Ovary (tissue), 10 donors: ENCODE results near the gene DCPS. TPM values are rescaled to one million over a fixed set of nuclear protein-coding genes. Genes with fewer than 3 reads are reported as not detected.
"Not testable (repeated sequence)": the region's sequence is repeated elsewhere in the genome, so short reads cannot be mapped to it uniquely, and the experiment has no call there.

Experiments used
- DNase-seq, 5 donors: peaks; one replicate each; pipeline ENCODE4 v3.0.0-alpha.2; 2019 to 2020
- H3K27ac ChIP-seq, 2 donors: fragments of 200-600 bp; one replicate each; pipeline versions ENCODE4 v1.5.1 to v1.8.0; 2019 to 2022
- H3K27me3 ChIP-seq: fragments of 200-600 bp; one replicate; pipeline ENCODE4 v1.8.0; 2022
- H3K36me3 ChIP-seq: fragments of 200-600 bp; sonication (generic); one replicate; pipeline ENCODE4 v1.5.1; 2019
- H3K4me1 ChIP-seq: one replicate; pipeline ENCODE4 v1.8.1; 2013; ENCODE audit warnings: mild to moderate bottlenecking, moderate library complexity; ENCODE audit not compliant: insufficient read depth
- H3K4me3 ChIP-seq: fragments of 200-600 bp; sonication (generic); one replicate; pipeline ENCODE4 v1.5.1; 2017
- H3K9me3 ChIP-seq, 2 donors: fragments of 200-600 bp in 1 of 2; sonication (generic) in 1 of 2; one replicate each; pipeline versions ENCODE4 v1.5.1 to v1.8.1; 2013 to 2019; ENCODE audit warnings: mild to moderate bottlenecking in 1 of 2, moderate library complexity in 1 of 2
- CTCF ChIP-seq, 3 donors: fragments of 450-650 bp in 2 of 3; fragments of 200-600 bp in 1 of 3; IDR thresholded peaks; one replicate each; pipeline versions ENCODE4 v1.5.1 to v1.8.0; 2016 to 2022; ENCODE audit warnings: antibody characterized with exemption in 3 of 3, mild to moderate bottlenecking in 1 of 3
- EP300 ChIP-seq: sonication (generic); formaldehyde crosslinking; IDR thresholded peaks from one replicate; pipeline ENCODE4 v1.6.1; 2017; ENCODE audit warnings: antibody characterized with exemption
- POLR2A ChIP-seq: fragments of 450-650 bp; IDR thresholded peaks from one replicate; pipeline ENCODE4 v1.6.1; 2017; ENCODE audit warnings: antibody characterized with exemption, mild to moderate bottlenecking, moderate library complexity
- WGBS, 3 donors: extraction: QIAGEN DNeasy Blood & Tissue Kit in 1 of 3; methylation state at CpG; one replicate each; pipeline versions ENCODE4 v1.1.5 to v1.1.7; 2013 to 2017; 5-methylcytosine and 5-hydroxymethylcytosine counted together
- intact Hi-C, 4 donors: fragments of 100-400 bp; cut with DNase I; formaldehyde crosslinking; loops; one replicate each; pipeline versions ENCODE4 v1.11.0 to v1.15.1; 2022 to 2023
- long read RNA-seq, 3 donors: library from polyadenylated mRNA in 2 of 3; unstranded in 2 of 3; transcript quantifications; one replicate each; pipeline ENCODE4 v2.0.0 and lab custom pipeline, GENCODE V29; 2021 to 2026
- polyA plus RNA-seq, 2 donors: library from polyadenylated mRNA; stranded (reverse); fragments of 200-250 nt in 1 of 2; fragments of 350-450 nt in 1 of 2; fragmentation: Illumina TruSeq in 1 of 2; extraction: RNeasy Lipid Tissue Mini Kit (QIAGEN cat#74804) in 1 of 2; gene quantifications; one replicate each; pipeline ENCODE4 v1.2.3, GENCODE V29; 2013 to 2014
- total RNA-seq, 7 donors: library from RNA; depleted of rRNA in 2 of 7; stranded (reverse); fragments of >200 nt in 2 of 7; fragmentation: NEBNext Ultra II Directional in 3 of 7; extraction: Animal tissue kit (Norgen Biotek cat#: 25700) in 3 of 7; gene quantifications; one replicate each; pipeline versions ENCODE4 v1.1.0 to v1.2.4, GENCODE V29; 2016 to 2023
- donor health status: DM: no; HTN: no; CAD: no; lungs with moderate emphysema.
- donor health status: DM: no; HTN: no; CAD: no.
- donor health status: Bipolar disorder and iron deficiency.
- donor health status: DM: yes; HTN: yes; CAD: no.
- donor health status: DM: no; HTN: no; CAD: no.
- donor health status: DM: yes; HTN: yes; CAD: no.

The DCPS gene
- total RNA-seq (10 to 100 TPM in 6 of 7 donors, 1 to 10 TPM in 1; 6.6 to 17.2 (median 13.5) TPM), polyA plus RNA-seq (10 to 100 TPM; 12.4 to 17.2 TPM)
- long read RNA-seq, donor 1, transcript DCPS-201 (6 exons, 1,479 nt) = major isoform, 24 of 31 reads
- long read RNA-seq, donor 1, partial matches to known transcripts = 0 of 31 reads
- long read RNA-seq, donor 1, other reads (novel, unspliced or antisense) = 7 of 31 reads
- long read RNA-seq, donor 2, transcript DCPS-201 (6 exons, 1,479 nt) = major isoform, 11 of 11 reads
- long read RNA-seq, donor 2, partial matches to known transcripts = 0 of 11 reads
- long read RNA-seq, donor 2, other reads (novel, unspliced or antisense) = 0 of 11 reads
- long read RNA-seq, donor 3, transcript DCPS-201 (6 exons, 1,479 nt) = major isoform, 14 of 16 reads
- long read RNA-seq, donor 3, partial matches to known transcripts = 1 of 16 reads
- long read RNA-seq, donor 3, other reads (novel, unspliced or antisense) = 1 of 16 reads

GRCh38 chr11:126303623-126304456 lies at the start of gene DCPS:
DCPS (plus strand) TSS chr11:126304060; CDS start chr11:126304081, 21 bp downstream.
- intact Hi-C loops = loop anchor here in 3 of 4 donors (2.0 to 10.0 kb wide), 3 partner anchors 49 to 691 kb away; partner anchors contain the start of gene ST3GAL4 (in 1 of the 3)
- WGBS, 3 donors = 0 to 1% (median 1%) methylated on average over 56 to 61 of the region's 61 CpGs

GRCh38 chr11:126254819-126255218 lies 49.0 kb upstream of the DCPS start:
- intact Hi-C loops = no loop called here
- no peak for DNase-seq
- H3K9me3 ChIP-seq = no peaks in the 10 kb centered on the region
- no peak for TF ChIP-seq CTCF (IDR thresholded peaks at IDR 0.05)
- no peak for TF ChIP-seq EP300
- no peaks in the 10 kb centered on the region for H3K27me3 ChIP-seq
- no peaks in the 10 kb centered on the region for H3K36me3 ChIP-seq
- H3K4me3 ChIP-seq = no peak overlapping the region
- no peaks in the 10 kb centered on the region for H3K4me1 ChIP-seq
- H3K27ac ChIP-seq = no peak overlapping the region
- WGBS, 3 donors = 55 to 70% (median 64%) methylated on average over 1 of the region's 1 CpG

More at GRCh38 chr11:126303623-126304456, at the start of gene DCPS:
- H3K9me3 ChIP-seq = no peaks in the 10 kb centered on the region
- H3K27me3 ChIP-seq = no peaks in the 10 kb centered on the region
- H3K4me1 ChIP-seq = peaks cover 6% of the 10 kb centered on the region
- H3K4me3 ChIP-seq = peak within 1 kb of the TSS; percentile 48
- no peaks in the 10 kb centered on the region for H3K36me3 ChIP-seq
- TF ChIP-seq POLR2A = peak; percentile 40
- no peak for TF ChIP-seq EP300
- TF ChIP-seq CTCF (IDR thresholded peaks at IDR 0.05) = no peak
- DNase-seq = peak; percentile 89 to 95 (median 91)
- peak within 1 kb of the TSS; percentile 66 to 79 for H3K27ac ChIP-seq

GRCh38 chr11:126255507-126255906 lies 48.4 kb upstream of the DCPS start:
- H3K9me3 ChIP-seq, H3K27ac ChIP-seq, H3K27me3 ChIP-seq, H3K4me3 ChIP-seq, DNase-seq, H3K36me3 ChIP-seq, intact Hi-C loops, H3K4me1 ChIP-seq: not testable (repeated sequence)
- WGBS, 3 donors = 90 to 91% (median 91%) methylated on average over 5 of the region's 5 CpGs

- Histone ChIP-seq H3K4me3 (no peak overlapping the region), H3K4me1 (no peaks in the 10 kb centered on the region), H3K9me3 (no peaks in the 10 kb centered on the region), H3K36me3 (no peaks in the 10 kb centered on the region), H3K27ac (no peak overlapping the region), H3K27me3 (no peaks in the 10 kb centered on the region)
- intact Hi-C loops = no loop called here
- TF ChIP-seq POLR2A = no peak
- TF ChIP-seq CTCF (IDR thresholded peaks at IDR 0.05) = no peak
- TF ChIP-seq EP300 = no peak
- 89 to 95% (median 93%) methylated on average over 4 of the region's 4 CpGs for WGBS, 3 donors
- DNase-seq = no peak
Observed at GRCh38 chr11:126256216-126256615, 47.6 kb upstream of the DCPS start.
